T-cell (primary cell): ENCODE data around the gene TRMT44. TPM values are rescaled to one million over a fixed set of nuclear protein-coding genes. Genes with fewer than 3 reads are reported as not detected.
A peak's percentile ranks its signal among the peaks of the same experiment; 100 is the strongest.
"Not testable (repeated sequence)": the region's sequence is repeated elsewhere in the genome, so short reads cannot be mapped to it uniquely, and the experiment has no call there.

ENCODE experiments used
- ATAC-seq, 4 experiments: fragments of 200-7000 bp in 3 of 4; fragments of 150-1000 bp in 1 of 4; cut with Tn5 transposase; replicated peaks in 1 of 4; 1 replicate in 3 of 4; 2 replicates in 1 of 4; pipeline ENCODE4 v1.10.0; 2021; ENCODE audit warnings: moderate library complexity in 3 of 4, mild to moderate bottlenecking in 2 of 4, moderate number of reproducible peaks in 1 of 4
- CTCF ChIA-PET, 2 donors: fragments of 300-600 bp; sonication (Branson Sonifier 250); formaldehyde crosslinking; loops; one replicate each; lab custom pipeline; 2022; ENCODE audit warnings: antibody characterized with exemption in 2 of 2; lab: Charles Lee
- POLR2A ChIA-PET, 2 donors: fragments of 300-600 bp; sonication (Branson Sonifier 250); formaldehyde crosslinking; loops; one replicate each; lab custom pipeline; 2022; ENCODE audit warnings: antibody characterized with exemption in 2 of 2; lab: Charles Lee
- DNase-seq, 35 experiments: peaks; one replicate each; pipeline versions ENCODE4 v3.0.0 to v3.0.0-alpha.2; 2013 to 2023
- H3K27ac ChIP-seq: one replicate; pipeline ENCODE4 v1.5.1; 2013; ENCODE audit warnings: low read length
- H3K27me3 ChIP-seq, 2 experiments: replicated peaks in 1 of 2; 1 replicate in 1 of 2; 2 replicates in 1 of 2; pipeline versions ENCODE4 v1.6.1 to v1.7.0; 2013; ENCODE audit warnings: low read length in 1 of 2, mixed read lengths in 1 of 2; ENCODE audit not compliant: control insufficient read depth in 2 of 2, insufficient read depth in 2 of 2; ENCODE audit errors: extremely low read depth in 1 of 2
- H3K36me3 ChIP-seq, 2 donors: 1 replicate in 1 of 2; 2 replicates in 1 of 2; pipeline versions ENCODE4 v1.6.1 to v1.7.0; 2013; ENCODE audit warnings: low read length in 1 of 2; ENCODE audit not compliant: control insufficient read depth in 2 of 2, insufficient read depth in 1 of 2; ENCODE audit errors: extremely low read depth in 1 of 2
- H3K4me1 ChIP-seq, 2 experiments: 1 replicate in 1 of 2; 2 replicates in 1 of 2; pipeline versions ENCODE4 v1.6.1 to v1.7.0; 2013; ENCODE audit warnings: low read length in 2 of 2, mixed read lengths in 1 of 2; ENCODE audit not compliant: insufficient read depth in 2 of 2, control insufficient read depth in 1 of 2; ENCODE audit errors: extremely low read depth in 1 of 2
- H3K4me3 ChIP-seq, 2 donors: 1 replicate in 1 of 2; 2 replicates in 1 of 2; pipeline versions ENCODE4 v1.5.1 to v1.7.0; 2013; ENCODE audit warnings: mild to moderate bottlenecking in 2 of 2, low read length in 1 of 2, moderate library complexity in 1 of 2; ENCODE audit not compliant: control insufficient read depth in 1 of 2; ENCODE audit errors: extremely low read depth in 1 of 2
- H3K9me3 ChIP-seq: 2 replicates; pipeline ENCODE4 v1.7.0; 2013
- H3K27ac Mint-ChIP-seq, 2 donors: one replicate each; pipeline ENCODE4 v1.8.0; 2020 to 2021; ENCODE audit warnings: mild to moderate bottlenecking in 2 of 2, mixed read lengths in 2 of 2
- H3K27me3 Mint-ChIP-seq, 2 donors: one replicate each; pipeline ENCODE4 v1.8.0; 2021 to 2022; ENCODE audit warnings: mixed read lengths in 2 of 2
- H3K36me3 Mint-ChIP-seq: one replicate; pipeline ENCODE4 v1.8.0; 2021; ENCODE audit warnings: mixed read lengths
- H3K4me1 Mint-ChIP-seq, 3 donors: one replicate each; pipeline ENCODE4 v1.8.0; 2020 to 2022; ENCODE audit warnings: mixed read lengths in 3 of 3, mild to moderate bottlenecking in 1 of 3
- H3K4me3 Mint-ChIP-seq, 3 donors: one replicate each; pipeline ENCODE4 v1.8.0; 2020 to 2022; ENCODE audit warnings: mild to moderate bottlenecking in 3 of 3, mixed read lengths in 3 of 3, moderate library complexity in 3 of 3
- H3K9me3 Mint-ChIP-seq, 3 donors: one replicate each; pipeline ENCODE4 v1.8.0; 2020 to 2022; ENCODE audit warnings: mixed read lengths in 3 of 3
- WGBS: methylation state at CpG from one replicate; pipeline ENCODE4 v1.1.5; 2013; ENCODE audit warnings: missing lambda C conversion rate; ENCODE audit not compliant: insufficient coverage; 5-methylcytosine and 5-hydroxymethylcytosine counted together
- total RNA-seq, 35 experiments: library from RNA in 6 of 35; stranded (reverse) in 6 of 35; fragments of 120-200 nt in 1 of 35; gene quantifications; one replicate each; pipeline versions ENCODE4 v1.2.1 to v1.2.4 and lab custom pipeline; 2013 to 2026

The TRMT44 gene
- total RNA-seq, 5 donors from 2014 or later (not counting 1 experiment from before 2014, with no cell fraction given): 25.6 to 40.9 (median 35.3) TPM

GRCh38 chr4:8419222-8420041 lies 21.1 kb upstream of the TRMT44 start:
- CTCF ChIA-PET: interaction anchor here in 1 of 2 donors (0.6 kb wide), 1 partner anchor 432 kb away, joined by 3 read pairs; no protein-coding TSS in a partner anchor

GRCh38 chr4:8420151-8420550 lies 20.4 kb upstream of the TRMT44 start:
- CTCF ChIA-PET: interaction anchor here in 1 of 2 donors (0.6 kb wide), 1 partner anchor 433 kb away, joined by 3 read pairs; no protein-coding TSS in a partner anchor
- peaks cover 6 to 12% (median 10%) of the 10 kb centered on the region in 3 donors for H3K4me1 Mint-ChIP-seq

More at GRCh38 chr4:8419222-8420041, 21.1 kb upstream of the TRMT44 start:
- ATAC-seq (no peak), DNase-seq (peak in 2 of 35 experiments; percentile 28 to 54)
- WGBS: 49% methylated on average over 9 of the region's 12 CpGs
- peaks cover 0 to under 1% of the 10 kb centered on the region in 2 experiments for H3K4me1 ChIP-seq
- Mint-ChIP-seq H3K9me3 (no peaks in the 10 kb centered on the region), H3K27ac (no peak overlapping the region), H3K27me3 (no peaks in the 10 kb centered on the region), H3K4me1 (peaks cover 6 to 19% (median 13%) of the 10 kb centered on the region in 3 donors), H3K4me3 (no peak overlapping the region), H3K36me3 (peaks cover 29% of the 10 kb centered on the region)
- H3K4me3 ChIP-seq: no peak overlapping the region
- no peaks in the 10 kb centered on the region for H3K27me3 ChIP-seq
- POLR2A ChIA-PET: interaction anchor here in 1 of 2 donors (0.6 kb wide), 1 partner anchor 202 kb away, joined by 3 read pairs; no protein-coding TSS in a partner anchor
- peaks cover 3 to 21% of the 10 kb centered on the region in 2 donors for H3K36me3 ChIP-seq
- no peaks in the 10 kb centered on the region for H3K9me3 ChIP-seq
- H3K27ac ChIP-seq: no peak overlapping the region

GRCh38 chr4:8422327-8422726 lies 18.2 kb upstream of the TRMT44 start:
- no peak overlapping the region for H3K4me3 Mint-ChIP-seq
- Histone ChIP-seq H3K4me3 (no peak overlapping the region), H3K36me3 (no peaks in the 10 kb centered on the region), H3K27ac (no peak overlapping the region), H3K4me1 (peaks cover 0 to 4% of the 10 kb centered on the region in 2 experiments), H3K9me3 (no peaks in the 10 kb centered on the region), H3K27me3 (no peaks in the 10 kb centered on the region)
- no peak for ATAC-seq
- ChIA-PET CTCF (no interaction called here), POLR2A (no interaction called here)
- H3K27me3 Mint-ChIP-seq: no peaks in the 10 kb centered on the region
- H3K27ac Mint-ChIP-seq: no peak overlapping the region
- H3K9me3 Mint-ChIP-seq: no peaks in the 10 kb centered on the region
- peaks cover 14% of the 10 kb centered on the region for H3K36me3 Mint-ChIP-seq
- 100% methylated on average over 1 of the region's 4 CpGs for WGBS
- H3K4me1 Mint-ChIP-seq: peaks cover 22 to 27% (median 26%) of the 10 kb centered on the region in 3 donors
- no peak for DNase-seq

More at GRCh38 chr4:8420151-8420550, 20.4 kb upstream of the TRMT44 start:
- H3K27ac ChIP-seq, H3K27me3 Mint-ChIP-seq, H3K4me3 ChIP-seq, DNase-seq, H3K9me3 ChIP-seq, H3K27me3 ChIP-seq, H3K4me1 ChIP-seq, ATAC-seq, H3K9me3 Mint-ChIP-seq, POLR2A ChIA-PET, H3K27ac Mint-ChIP-seq, H3K4me3 Mint-ChIP-seq: not testable (repeated sequence)
- peaks cover 0 to 14% of the 10 kb centered on the region in 2 donors for H3K36me3 ChIP-seq
- peaks cover 23% of the 10 kb centered on the region for H3K36me3 Mint-ChIP-seq

GRCh38 chr4:8422786-8423185 lies 17.8 kb upstream of the TRMT44 start:
- Mint-ChIP-seq H3K36me3 (peaks cover 14% of the 10 kb centered on the region), H3K4me3 (no peak overlapping the region), H3K9me3 (no peaks in the 10 kb centered on the region), H3K4me1 (peaks cover 26 to 32% (median 30%) of the 10 kb centered on the region in 3 donors), H3K27me3 (no peaks in the 10 kb centered on the region), H3K27ac (no peak overlapping the region)
- Histone ChIP-seq H3K4me3 (no peak overlapping the region), H3K9me3 (no peaks in the 10 kb centered on the region), H3K27me3 (no peaks in the 10 kb centered on the region), H3K4me1 (peaks cover 0 to 8% of the 10 kb centered on the region in 2 experiments), H3K27ac (no peak overlapping the region), H3K36me3 (no peaks in the 10 kb centered on the region)
- ATAC-seq (no peak), DNase-seq (no peak)
- POLR2A ChIA-PET: no interaction called here
- WGBS: 98% methylated on average over 4 of the region's 5 CpGs
- CTCF ChIA-PET: no interaction called here

- H3K4me1 Mint-ChIP-seq: peaks cover 32 to 35% (median 34%) of the 10 kb centered on the region in 3 donors
- no peak overlapping the region for H3K27ac Mint-ChIP-seq
Measured at GRCh38 chr4:8427262-8427661, 13.3 kb upstream of the TRMT44 start.

GRCh38 chr4:8427761-8428287 lies 12.8 kb upstream of the TRMT44 start:
- no peaks in the 10 kb centered on the region for H3K36me3 ChIP-seq
- peak overlapping the region; percentile 64 to 70 for H3K4me3 ChIP-seq
- 1% methylated on average over 21 of the region's 21 CpGs for WGBS
- ATAC-seq (peak in 3 of 4 experiments; percentile 49 to 59 (median 51)), DNase-seq (peak in 1 of 35 experiments; percentile 46)
- H3K4me3 Mint-ChIP-seq: peak overlapping the region; percentile 90 to 92 (median 92)
- H3K4me1 Mint-ChIP-seq: peaks cover 32 to 35% (median 34%) of the 10 kb centered on the region in 3 donors
- no peaks in the 10 kb centered on the region for H3K9me3 Mint-ChIP-seq
- H3K27ac Mint-ChIP-seq: peak overlapping the region; percentile 73 to 86
- H3K27me3 ChIP-seq: no peaks in the 10 kb centered on the region
- H3K36me3 Mint-ChIP-seq: no peaks in the 10 kb centered on the region
- peaks cover 3 to 17% of the 10 kb centered on the region in 2 experiments for H3K4me1 ChIP-seq
- no peak overlapping the region for H3K27ac ChIP-seq
- POLR2A ChIA-PET: no interaction called here
- no peaks in the 10 kb centered on the region for H3K27me3 Mint-ChIP-seq
- CTCF ChIA-PET: interaction anchor here in 1 of 2 donors (1.4 kb wide), 1 partner anchor 13 kb away, joined by 6 read pairs; the partner anchor contains the start of genes ACOX3 and TRMT44
- H3K9me3 ChIP-seq: no peaks in the 10 kb centered on the region

More at GRCh38 chr4:8427262-8427661, 13.3 kb upstream of the TRMT44 start:
- DNase-seq (no peak), ATAC-seq (no peak)
- 86% methylated on average over 16 of the region's 17 CpGs for WGBS
- Mint-ChIP-seq H3K36me3 (no peaks in the 10 kb centered on the region), H3K27me3 (no peaks in the 10 kb centered on the region), H3K4me3 (peak overlapping the region; percentile 90 to 92 (median 92)), H3K9me3 (no peaks in the 10 kb centered on the region)
- Histone ChIP-seq H3K27ac (no peak overlapping the region), H3K27me3 (no peaks in the 10 kb centered on the region), H3K4me3 (peak overlapping the region; percentile 64 to 70), H3K9me3 (no peaks in the 10 kb centered on the region), H3K4me1 (peaks cover 3 to 17% of the 10 kb centered on the region in 2 experiments), H3K36me3 (no peaks in the 10 kb centered on the region)
- CTCF ChIA-PET: no interaction called here
- POLR2A ChIA-PET: no interaction called here
